HEK293 (cell line): ENCODE data around the gene CAV2.

Source experiments
- MYNN ChIP-seq: fragments of 450-650 bp; formaldehyde crosslinking; IDR thresholded peaks from 2 replicates; pipeline ENCODE4 v1.5.1; 2016; ENCODE audit warnings: missing biosample characterization, missing genetic modification characterization, borderline replicate concordance
- SP7 ChIP-seq: fragments of 450-650 bp; formaldehyde crosslinking; IDR thresholded peaks from 2 replicates; pipeline ENCODE4 v1.5.1; 2016; ENCODE audit warnings: missing biosample characterization, missing genetic modification characterization
- ZNF169 ChIP-seq: fragments of 450-650 bp; formaldehyde crosslinking; IDR thresholded peaks from 2 replicates; pipeline ENCODE4 v1.5.1; 2016; ENCODE audit warnings: missing biosample characterization, missing genetic modification characterization
- ZNF514 ChIP-seq: fragments of 450-650 bp; formaldehyde crosslinking; IDR thresholded peaks from 2 replicates; pipeline ENCODE4 v1.5.1; 2016; ENCODE audit warnings: missing biosample characterization, missing genetic modification characterization
- ZNF561 ChIP-seq: fragments of 450-650 bp; IDR thresholded peaks from 2 replicates; pipeline ENCODE4 v1.5.1; 2018; ENCODE audit warnings: missing biosample characterization, missing genetic modification characterization, borderline replicate concordance
- ZNF658 ChIP-seq: fragments of 450-650 bp; formaldehyde crosslinking; IDR thresholded peaks from 2 replicates; pipeline ENCODE4; 2016; ENCODE audit warnings: missing biosample characterization, missing genetic modification characterization
- ZNF660 ChIP-seq: fragments of 450-650 bp; IDR thresholded peaks from 2 replicates; pipeline ENCODE4 v1.5.1; 2018; ENCODE audit warnings: missing biosample characterization, mild to moderate bottlenecking, missing genetic modification characterization
- TF ChIP-seq, protein P1 (sequence below): fragments of 450-650 bp; formaldehyde crosslinking; IDR thresholded peaks from 2 replicates; pipeline ENCODE4 v1.5.1; 2016; ENCODE audit warnings: missing biosample characterization, missing genetic modification characterization

DNA sequence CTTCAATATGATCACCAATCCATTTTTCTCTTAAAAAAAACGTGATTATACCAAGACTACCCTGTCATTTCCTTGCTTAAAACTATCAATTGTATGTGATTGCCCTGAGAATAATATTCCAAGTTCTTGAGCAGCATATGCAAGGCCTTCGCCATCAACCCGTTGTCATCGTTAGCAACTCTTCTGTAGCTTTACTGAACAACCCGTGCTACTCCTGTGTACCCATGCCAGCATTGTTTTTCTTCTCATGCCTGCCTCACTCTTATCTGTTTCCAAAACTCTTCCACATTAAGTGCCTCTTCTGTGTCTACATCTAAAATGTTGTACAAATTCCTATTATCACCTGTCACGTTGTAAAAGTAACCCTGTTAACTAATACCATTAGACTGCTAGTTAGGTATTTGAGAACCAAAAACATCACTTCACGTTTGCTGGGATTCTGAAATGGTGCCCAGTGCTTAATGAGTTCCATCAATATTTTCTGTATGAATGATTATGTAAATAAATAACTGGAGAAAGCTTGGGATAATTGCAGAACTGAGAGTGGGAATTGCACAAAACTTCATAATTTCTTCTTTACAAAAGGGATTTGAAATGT lies 10.5 kb downstream of the CAV2 start:
- no peak for TF ChIP-seq ZNF658
- TF ChIP-seq ZNF561, result no peak
- TF ChIP-seq, protein P1, sequence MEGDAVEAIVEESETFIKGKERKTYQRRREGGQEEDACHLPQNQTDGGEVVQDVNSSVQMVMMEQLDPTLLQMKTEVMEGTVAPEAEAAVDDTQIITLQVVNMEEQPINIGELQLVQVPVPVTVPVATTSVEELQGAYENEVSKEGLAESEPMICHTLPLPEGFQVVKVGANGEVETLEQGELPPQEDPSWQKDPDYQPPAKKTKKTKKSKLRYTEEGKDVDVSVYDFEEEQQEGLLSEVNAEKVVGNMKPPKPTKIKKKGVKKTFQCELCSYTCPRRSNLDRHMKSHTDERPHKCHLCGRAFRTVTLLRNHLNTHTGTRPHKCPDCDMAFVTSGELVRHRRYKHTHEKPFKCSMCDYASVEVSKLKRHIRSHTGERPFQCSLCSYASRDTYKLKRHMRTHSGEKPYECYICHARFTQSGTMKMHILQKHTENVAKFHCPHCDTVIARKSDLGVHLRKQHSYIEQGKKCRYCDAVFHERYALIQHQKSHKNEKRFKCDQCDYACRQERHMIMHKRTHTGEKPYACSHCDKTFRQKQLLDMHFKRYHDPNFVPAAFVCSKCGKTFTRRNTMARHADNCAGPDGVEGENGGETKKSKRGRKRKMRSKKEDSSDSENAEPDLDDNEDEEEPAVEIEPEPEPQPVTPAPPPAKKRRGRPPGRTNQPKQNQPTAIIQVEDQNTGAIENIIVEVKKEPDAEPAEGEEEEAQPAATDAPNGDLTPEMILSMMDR, result no peak
- TF ChIP-seq ZNF514 (tag by site-specific recombination), result no peak
- TF ChIP-seq ZNF660 (tag by site-specific recombination), result no peak
- TF ChIP-seq SP7 (tag by site-specific recombination), result no peak
- TF ChIP-seq MYNN (tag by site-specific recombination), result no peak
- TF ChIP-seq ZNF169, result no peak
